ENCODE data around the gene DCLK2.

DCLK2 gene

DNA sequence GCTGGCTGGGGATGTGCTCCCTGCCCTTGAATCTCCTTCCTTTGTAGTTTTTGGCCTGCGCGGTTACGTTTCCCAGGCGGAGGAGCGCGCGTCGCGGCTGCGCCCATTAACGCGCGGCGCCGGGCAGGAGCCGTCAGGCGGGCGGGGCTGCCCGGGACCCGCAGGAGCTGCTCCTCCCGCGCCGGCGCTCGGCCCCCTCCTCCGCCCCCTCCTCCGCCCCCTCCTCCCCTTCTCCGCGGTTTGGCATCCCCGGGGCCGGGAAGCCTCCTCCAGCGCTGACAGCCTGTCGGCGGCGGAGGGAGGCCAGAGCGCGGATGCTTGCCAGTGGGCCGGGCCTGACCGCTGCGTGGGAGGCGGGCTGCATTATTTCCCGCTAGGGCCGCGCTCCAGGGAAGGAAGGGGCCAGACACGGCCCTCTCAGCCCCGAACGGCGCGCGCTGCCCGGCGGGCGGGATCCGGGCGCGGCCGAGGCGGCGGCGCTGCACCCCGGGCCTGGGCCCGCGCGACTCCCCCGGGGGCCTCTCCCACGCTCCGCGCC is at the start of gene DCLK2:
Gene DCLK2 (plus strand): TSS at position 405 of the 538 bp plus-strand sequence. CDS start 583 bp downstream, outside the sequence.
- H3K27ac ChIP-seq (ENCODE audit: low read length), result no peak within 1 kb of the TSS
- H3K4me1 ChIP-seq (ENCODE audit: insufficient read depth, low read length), result no peaks in the 10 kb centered on the region
- no peaks in the 10 kb centered on the region for H3K9me3 ChIP-seq (ENCODE audit: insufficient read depth, low read depth, low read length)
- peak within 1 kb of the TSS; percentile 55 for H3K4me3 ChIP-seq (ENCODE audit: low read length)
- H3K36me3 ChIP-seq (ENCODE audit: insufficient read depth, low read depth, low read length), result no peaks in the 10 kb centered on the region
- H3K27me3 ChIP-seq (ENCODE audit: insufficient read depth, low read length), result peaks cover 45% of the 10 kb centered on the region
- peak within 1 kb of the TSS; percentile 2; the same call in 1 of the 2 replicates for H3K9ac ChIP-seq (ENCODE audit: low read depth, low read length)

DNA sequence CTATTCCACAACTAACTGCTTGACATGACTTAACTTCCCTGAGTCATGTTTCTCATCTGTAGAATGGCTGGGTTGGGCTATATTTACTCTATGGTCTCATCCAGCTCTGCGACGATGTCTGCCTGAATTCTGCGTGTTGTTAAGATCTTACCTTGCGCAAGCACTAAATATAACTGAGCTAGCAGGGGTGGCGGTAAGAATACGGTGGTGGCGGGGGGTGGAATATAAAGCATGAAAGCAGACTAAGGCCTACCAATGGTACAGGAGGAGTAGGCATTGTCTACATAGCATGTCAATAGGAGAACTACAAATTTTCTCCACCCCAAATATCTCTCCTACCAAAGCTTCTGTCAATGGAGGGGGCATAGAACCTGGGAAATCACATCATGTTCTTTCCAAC is 45.7 kb upstream of the DCLK2 start:
- Histone ChIP-seq H3K27me3 (ENCODE audit: insufficient read depth, low read length) (no peaks in the 10 kb centered on the region), H3K27ac (ENCODE audit: low read length) (no peak overlapping the region), H3K4me3 (ENCODE audit: low read length) (no peak overlapping the region), H3K36me3 (ENCODE audit: insufficient read depth, low read depth, low read length) (no peaks in the 10 kb centered on the region), H3K4me1 (ENCODE audit: insufficient read depth, low read length) (peaks cover 11% of the 10 kb centered on the region), H3K9ac (ENCODE audit: low read depth, low read length) (no peak overlapping the region), H3K9me3 (ENCODE audit: insufficient read depth, low read depth, low read length) (peaks cover 4% of the 10 kb centered on the region; the same call in 1 of the 2 replicates)

DNA sequence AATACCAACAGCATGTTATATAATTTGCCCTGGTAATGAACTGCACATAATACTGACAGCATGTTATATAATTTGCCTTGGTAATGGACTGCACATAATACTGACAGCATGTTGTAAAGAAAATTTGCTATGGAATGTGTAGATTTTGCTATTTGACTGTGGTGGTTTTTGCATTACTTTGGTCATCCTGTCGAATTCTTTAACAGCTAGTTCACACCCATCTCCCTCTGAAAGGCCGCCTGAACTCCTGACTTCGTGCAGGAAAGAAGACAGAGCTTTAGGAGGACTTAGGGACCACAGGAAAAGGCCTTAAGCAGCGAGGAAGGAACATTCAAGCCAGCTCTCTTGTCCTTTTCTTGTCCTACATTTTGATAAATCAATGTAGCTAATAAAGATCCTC is 45.2 kb upstream of the DCLK2 start:
- H3K27ac ChIP-seq (ENCODE audit: low read length), result no peak overlapping the region
- H3K4me1 ChIP-seq (ENCODE audit: insufficient read depth, low read length), result peaks cover 11% of the 10 kb centered on the region
- H3K27me3 ChIP-seq (ENCODE audit: insufficient read depth, low read length), result no peaks in the 10 kb centered on the region
- H3K36me3 ChIP-seq (ENCODE audit: insufficient read depth, low read depth, low read length), result no peaks in the 10 kb centered on the region
- no peaks in the 10 kb centered on the region for H3K9me3 ChIP-seq (ENCODE audit: insufficient read depth, low read depth, low read length)
- no peak overlapping the region for H3K4me3 ChIP-seq (ENCODE audit: low read length)
- H3K9ac ChIP-seq (ENCODE audit: low read depth, low read length), result no peak overlapping the region

DNA sequence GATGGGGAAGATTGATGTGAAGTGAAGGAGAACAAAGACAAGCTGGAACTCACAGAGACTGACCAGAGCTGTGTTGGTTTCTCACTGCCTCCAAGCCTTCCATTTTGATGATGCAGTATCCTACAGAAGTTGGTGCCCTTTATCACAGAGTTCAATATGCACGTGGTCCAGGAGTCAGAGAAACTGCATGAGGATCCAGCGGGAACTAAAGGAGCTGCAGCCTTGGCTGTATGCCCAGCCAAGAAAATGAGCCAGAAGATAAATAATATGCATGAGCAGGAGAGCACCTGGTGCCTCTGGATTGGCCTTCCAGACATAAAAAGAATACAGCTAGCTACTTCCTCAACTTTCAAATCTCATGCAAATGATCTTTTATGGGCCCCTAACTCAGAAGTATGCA is 44.3 kb upstream of the DCLK2 start:
- no peak overlapping the region for H3K27ac ChIP-seq (ENCODE audit: low read length)
- H3K4me1 ChIP-seq (ENCODE audit: insufficient read depth, low read length), result peaks cover 11% of the 10 kb centered on the region
- no peak overlapping the region for H3K9ac ChIP-seq (ENCODE audit: low read depth, low read length)

DNA sequence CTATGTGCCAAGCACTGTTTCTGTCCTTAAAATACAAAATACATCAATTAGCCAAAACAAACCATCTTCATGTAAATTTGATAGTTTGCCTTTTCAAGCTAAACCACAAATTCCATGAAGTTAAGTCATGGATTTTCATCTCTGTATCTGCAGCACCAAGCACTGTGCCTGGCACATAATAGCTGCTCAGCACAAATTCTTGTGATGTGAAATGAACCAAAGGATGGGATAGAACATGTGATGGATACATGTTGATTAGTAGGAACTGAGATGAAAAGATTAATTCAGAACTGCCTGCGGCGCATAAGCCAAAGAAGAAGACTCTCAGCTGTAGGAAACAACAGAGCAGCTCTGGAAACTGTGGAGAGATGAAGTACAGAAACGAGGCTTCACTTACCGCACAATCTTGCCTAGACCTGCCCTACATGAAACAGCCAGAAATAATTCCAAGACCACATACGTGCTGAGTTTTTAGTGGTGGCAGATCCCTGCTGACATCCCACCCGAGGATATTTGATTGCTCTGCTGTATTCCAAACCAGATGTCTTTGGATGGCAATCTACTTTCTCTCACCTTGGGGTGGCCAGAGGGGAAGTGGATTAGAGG is 40.9 kb upstream of the DCLK2 start:
- Histone ChIP-seq H3K9ac (ENCODE audit: low read depth, low read length) (no peak overlapping the region), H3K4me3 (ENCODE audit: low read length) (no peak overlapping the region), H3K4me1 (ENCODE audit: insufficient read depth, low read length) (peaks cover 15% of the 10 kb centered on the region), H3K27ac (ENCODE audit: low read length) (no peak overlapping the region), H3K27me3 (ENCODE audit: insufficient read depth, low read length) (no peaks in the 10 kb centered on the region), H3K36me3 (ENCODE audit: insufficient read depth, low read depth, low read length) (no peaks in the 10 kb centered on the region), H3K9me3 (ENCODE audit: insufficient read depth, low read depth, low read length) (no peaks in the 10 kb centered on the region)

More for the DNA sequence above, 44.3 kb upstream of the DCLK2 start:
- H3K9me3 ChIP-seq (ENCODE audit: insufficient read depth, low read depth, low read length), result no peaks in the 10 kb centered on the region
- H3K27me3 ChIP-seq (ENCODE audit: insufficient read depth, low read length), result no peaks in the 10 kb centered on the region
- no peak overlapping the region for H3K4me3 ChIP-seq (ENCODE audit: low read length)
- no peaks in the 10 kb centered on the region for H3K36me3 ChIP-seq (ENCODE audit: insufficient read depth, low read depth, low read length)

DNA sequence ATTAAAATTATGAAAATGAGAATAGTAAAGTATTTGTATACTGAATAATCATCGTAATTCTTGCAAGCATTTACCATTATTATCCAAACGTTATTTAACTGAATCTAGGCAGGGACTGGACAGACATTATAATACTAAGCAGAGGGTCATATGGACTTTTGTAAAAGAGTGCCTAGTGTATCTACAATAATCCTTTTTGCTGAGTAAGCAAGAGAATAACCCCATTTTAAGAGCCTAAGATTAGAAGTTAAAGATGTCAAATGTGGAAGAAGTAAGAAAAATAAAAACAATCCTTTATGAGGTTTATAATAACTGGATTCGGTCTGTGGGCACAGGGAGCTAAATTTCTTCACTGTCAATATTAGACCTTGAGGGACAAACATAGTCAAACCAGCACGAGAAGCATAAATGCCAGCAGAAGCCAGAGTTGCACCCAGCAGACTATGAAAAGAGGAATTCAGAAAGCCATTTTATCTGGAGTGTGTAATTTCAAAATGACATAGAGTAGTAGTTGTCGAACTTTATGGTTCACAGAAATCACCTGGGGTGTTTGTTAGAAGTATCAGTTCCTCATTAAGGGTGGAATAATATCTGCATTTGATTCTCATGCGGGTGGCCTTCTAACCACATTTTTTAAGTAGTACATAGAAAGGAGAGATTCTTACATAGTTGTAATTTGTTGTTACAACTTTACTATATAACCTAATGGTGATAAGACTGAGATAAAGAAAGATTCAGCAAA is 39.7 kb upstream of the DCLK2 start:
- no peaks in the 10 kb centered on the region for H3K27me3 ChIP-seq (ENCODE audit: insufficient read depth, low read length)
- H3K4me1 ChIP-seq (ENCODE audit: insufficient read depth, low read length), result peaks cover 12% of the 10 kb centered on the region
- H3K27ac ChIP-seq (ENCODE audit: low read length), result no peak overlapping the region
- H3K4me3 ChIP-seq (ENCODE audit: low read length), result no peak overlapping the region
- H3K9ac ChIP-seq (ENCODE audit: low read depth, low read length), result no peak overlapping the region
- no peaks in the 10 kb centered on the region for H3K36me3 ChIP-seq (ENCODE audit: insufficient read depth, low read depth, low read length)
- no peaks in the 10 kb centered on the region for H3K9me3 ChIP-seq (ENCODE audit: insufficient read depth, low read depth, low read length)

DNA sequence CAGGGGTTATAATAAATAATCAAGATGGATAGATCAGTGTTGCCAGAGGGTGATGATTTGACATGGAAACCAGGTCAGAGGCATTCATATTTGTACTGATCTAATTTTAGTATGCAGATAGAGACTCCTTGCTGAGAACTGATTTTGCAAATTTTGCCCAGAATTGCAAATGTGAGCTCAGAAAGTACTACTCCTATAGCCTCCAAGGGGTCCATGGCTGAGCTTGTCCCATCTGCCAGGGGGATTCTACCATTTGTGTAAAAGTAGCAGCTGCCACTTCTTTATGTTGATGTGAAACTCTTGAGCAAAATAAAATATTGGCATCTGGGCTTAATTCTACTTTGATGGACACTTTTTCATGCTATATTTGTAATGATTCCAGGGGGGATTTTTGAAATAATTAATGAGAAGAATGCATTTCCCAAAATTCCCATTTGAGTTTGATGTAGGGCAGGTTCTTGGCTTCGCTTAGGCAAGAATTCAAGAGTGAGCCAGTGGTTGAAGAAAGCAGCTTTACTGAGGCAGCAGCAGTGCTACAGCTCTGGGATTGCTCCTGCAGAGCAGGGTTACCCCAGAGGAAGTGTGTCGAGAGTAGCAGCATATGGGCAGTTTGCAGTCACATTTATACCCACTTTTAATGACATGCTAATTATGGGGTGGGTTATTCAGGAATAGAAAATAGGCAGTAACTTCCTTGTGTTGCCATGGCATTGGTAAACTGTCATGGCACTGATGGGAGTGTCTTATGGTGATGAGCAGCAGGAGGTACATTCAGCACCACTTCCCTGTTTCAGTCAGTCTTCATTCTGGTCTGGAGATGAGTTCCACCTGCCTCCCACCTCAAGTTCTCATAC is 38.7 kb upstream of the DCLK2 start:
- Histone ChIP-seq H3K4me1 (ENCODE audit: insufficient read depth, low read length) (peaks cover 5% of the 10 kb centered on the region; the same call in 1 of the 2 replicates), H3K9ac (ENCODE audit: low read depth, low read length) (no peak overlapping the region), H3K4me3 (ENCODE audit: low read length) (no peak overlapping the region), H3K36me3 (ENCODE audit: insufficient read depth, low read depth, low read length) (no peaks in the 10 kb centered on the region), H3K9me3 (ENCODE audit: insufficient read depth, low read depth, low read length) (no peaks in the 10 kb centered on the region), H3K27me3 (ENCODE audit: insufficient read depth, low read length) (no peaks in the 10 kb centered on the region), H3K27ac (ENCODE audit: low read length) (no peak overlapping the region)

DNA sequence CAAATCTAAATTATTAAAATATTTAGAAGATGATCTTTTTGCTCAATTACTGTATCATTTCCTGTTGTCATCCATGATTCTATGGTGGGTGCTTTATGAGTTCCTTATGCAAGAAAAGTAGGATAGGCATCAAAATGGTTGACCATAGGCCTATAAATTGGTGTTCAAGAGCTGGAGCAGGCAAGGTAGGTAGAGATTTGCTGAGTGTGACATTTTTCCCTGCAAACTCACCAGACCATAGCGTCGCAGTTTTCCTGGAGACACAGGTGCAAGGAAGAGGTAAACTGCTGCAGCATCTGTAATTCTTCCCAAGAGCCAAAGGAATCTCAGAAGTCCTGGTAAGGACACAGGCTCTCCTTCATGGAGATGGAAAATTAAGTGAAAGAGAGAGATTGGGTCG is 33.7 kb upstream of the DCLK2 start:
- H3K9ac ChIP-seq (ENCODE audit: low read depth, low read length), result no peak overlapping the region
- H3K4me1 ChIP-seq (ENCODE audit: insufficient read depth, low read length), result peaks cover 5% of the 10 kb centered on the region; the same call in 1 of the 2 replicates
- no peaks in the 10 kb centered on the region for H3K36me3 ChIP-seq (ENCODE audit: insufficient read depth, low read depth, low read length)
- no peak overlapping the region for H3K4me3 ChIP-seq (ENCODE audit: low read length)
- no peaks in the 10 kb centered on the region for H3K27me3 ChIP-seq (ENCODE audit: insufficient read depth, low read length)
- no peak overlapping the region for H3K27ac ChIP-seq (ENCODE audit: low read length)
- H3K9me3 ChIP-seq (ENCODE audit: insufficient read depth, low read depth, low read length), result no peaks in the 10 kb centered on the region

DNA sequence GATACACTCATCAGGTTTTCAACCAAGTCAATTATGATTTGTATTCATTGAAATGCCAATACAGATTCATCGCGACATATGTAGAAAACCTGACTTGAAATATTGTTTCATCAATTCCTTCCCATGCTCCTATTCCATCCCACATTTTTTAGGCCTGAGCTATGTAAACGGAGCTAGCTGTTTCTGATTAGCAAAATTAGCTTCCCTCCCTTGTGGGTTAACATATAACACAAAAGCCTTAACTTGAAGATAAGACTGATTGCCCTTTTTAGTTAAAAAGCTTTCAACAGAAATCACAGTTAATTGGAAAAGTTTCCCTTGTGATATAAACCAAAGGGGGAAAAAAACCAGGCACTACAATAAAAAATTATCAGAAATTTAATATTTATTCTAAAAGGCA is 32.8 kb upstream of the DCLK2 start:
- Histone ChIP-seq H3K27me3 (ENCODE audit: insufficient read depth, low read length) (no peaks in the 10 kb centered on the region), H3K9me3 (ENCODE audit: insufficient read depth, low read depth, low read length) (no peaks in the 10 kb centered on the region), H3K27ac (ENCODE audit: low read length) (no peak overlapping the region), H3K4me3 (ENCODE audit: low read length) (no peak overlapping the region), H3K4me1 (ENCODE audit: insufficient read depth, low read length) (peaks cover 5% of the 10 kb centered on the region; the same call in 1 of the 2 replicates), H3K36me3 (ENCODE audit: insufficient read depth, low read depth, low read length) (no peaks in the 10 kb centered on the region), H3K9ac (ENCODE audit: low read depth, low read length) (no peak overlapping the region)

DNA sequence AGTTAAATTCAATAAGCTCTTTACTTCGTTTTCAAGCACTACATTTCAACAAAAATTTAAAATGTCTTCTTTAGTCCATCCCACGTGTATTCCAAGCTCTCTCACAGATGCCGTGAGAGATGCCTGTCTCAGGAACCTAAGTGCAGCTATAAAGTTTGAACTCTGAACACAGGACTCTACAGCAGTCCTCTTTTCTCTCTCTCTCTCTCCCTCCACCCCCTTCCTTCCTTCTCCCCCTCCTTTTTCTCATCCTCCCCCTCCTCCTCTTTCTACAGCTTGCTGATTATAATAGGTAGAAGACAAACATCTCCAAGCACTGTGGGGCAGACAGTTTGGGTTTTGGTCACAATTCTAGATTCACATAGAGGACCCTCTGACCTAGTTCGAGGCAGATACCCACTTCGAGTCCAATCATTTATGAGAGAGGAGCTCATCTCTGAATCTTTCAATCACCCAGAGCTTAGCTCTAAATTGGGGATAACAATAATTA is 31.5 kb upstream of the DCLK2 start:
- H3K4me1 ChIP-seq (ENCODE audit: insufficient read depth, low read length), result no peaks in the 10 kb centered on the region; the same call in 1 of the 2 replicates
- H3K36me3 ChIP-seq (ENCODE audit: insufficient read depth, low read depth, low read length), result no peaks in the 10 kb centered on the region
- no peaks in the 10 kb centered on the region for H3K9me3 ChIP-seq (ENCODE audit: insufficient read depth, low read depth, low read length)
- H3K9ac ChIP-seq (ENCODE audit: low read depth, low read length), result no peak overlapping the region
- no peak overlapping the region for H3K4me3 ChIP-seq (ENCODE audit: low read length)
- H3K27me3 ChIP-seq (ENCODE audit: insufficient read depth, low read length), result no peaks in the 10 kb centered on the region
- H3K27ac ChIP-seq (ENCODE audit: low read length), result no peak overlapping the region

DNA sequence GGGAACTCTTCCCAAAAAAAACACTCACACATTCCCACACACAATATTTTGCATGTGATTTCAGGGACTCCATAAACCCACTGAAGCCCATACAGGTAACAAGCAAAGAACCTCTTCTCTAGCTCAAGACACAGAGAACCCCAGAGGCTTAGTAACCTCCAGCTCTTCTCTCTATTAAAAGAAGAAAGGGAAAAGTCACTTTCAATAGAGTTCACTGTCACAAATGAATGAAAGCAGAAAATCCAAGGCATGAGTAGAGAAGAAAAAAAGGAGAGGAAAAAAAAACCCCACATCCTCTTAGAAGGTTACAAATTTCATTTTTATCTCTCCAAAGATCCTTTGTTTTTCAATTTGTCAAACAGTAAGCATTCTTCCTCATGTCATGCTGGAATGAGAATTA is 30.7 kb upstream of the DCLK2 start:
- no peaks in the 10 kb centered on the region; the same call in 1 of the 2 replicates for H3K4me1 ChIP-seq (ENCODE audit: insufficient read depth, low read length)
- H3K27me3 ChIP-seq (ENCODE audit: insufficient read depth, low read length), result no peaks in the 10 kb centered on the region
- no peaks in the 10 kb centered on the region for H3K9me3 ChIP-seq (ENCODE audit: insufficient read depth, low read depth, low read length)
- no peak overlapping the region for H3K4me3 ChIP-seq (ENCODE audit: low read length)
- H3K27ac ChIP-seq (ENCODE audit: low read length), result no peak overlapping the region
- H3K36me3 ChIP-seq (ENCODE audit: insufficient read depth, low read depth, low read length), result no peaks in the 10 kb centered on the region
- H3K9ac ChIP-seq (ENCODE audit: low read depth, low read length), result no peak overlapping the region

All from iPS-20b (cell line).